K562 (cell line): ENCODE results near the gene SHISA7. TPM values are rescaled to one million over a fixed set of nuclear protein-coding genes. Genes with fewer than 3 reads are reported as not detected.

Experiments used
- BRCA1 ChIP-seq, 2 experiments: fragments of 450-650 bp in 1 of 2; sonication (generic) in 1 of 2; formaldehyde crosslinking in 1 of 2; IDR thresholded peaks; 2 replicates each; pipeline versions ENCODE4 v1.5.0 to v1.6.1; 2017 to 2020; ENCODE audit warnings: mild to moderate bottlenecking in 1 of 2, missing genetic modification reagents in 1 of 2
- CHCHD3 ChIP-seq: fragments of 250-450 bp; sonication (Bioruptor Pico); IDR thresholded peaks from 2 replicates; pipeline ENCODE4 v2.1.2; 2022; ENCODE audit warnings: mild to moderate bottlenecking
- E2F3 ChIP-seq: fragments of 250-450 bp; sonication (Bioruptor Pico); IDR thresholded peaks from 2 replicates; pipeline ENCODE4 v1.4.0; 2020; ENCODE audit warnings: mild to moderate bottlenecking
- ELF4 ChIP-seq: fragments of 450-650 bp; formaldehyde crosslinking; IDR thresholded peaks from 2 replicates; pipeline ENCODE4 v1.4.0; 2022; ENCODE audit warnings: missing genetic modification characterization
- FOXP4 ChIP-seq: sonication (generic); formaldehyde crosslinking; IDR thresholded peaks from 2 replicates; pipeline ENCODE4 v1.8.0; 2022; ENCODE audit warnings: mild to moderate bottlenecking, missing genetic modification reagents, borderline replicate concordance
- MITF ChIP-seq: IDR thresholded peaks from 2 replicates; pipeline ENCODE4 v1.6.1; 2014; ENCODE audit warnings: antibody characterized with exemption
- MYC ChIP-seq, 2 experiments: fragments of 250-450 bp in 1 of 2; sonication (Bioruptor Pico) in 1 of 2; IDR thresholded peaks; 2 replicates each; pipeline versions ENCODE4 v1.5.1 to v1.6.1; 2012 to 2021; ENCODE audit warnings: low read depth in 2 of 2, borderline replicate concordance in 1 of 2, improper control_type of control experiment in 1 of 2, low read length in 1 of 2, mild to moderate bottlenecking in 1 of 2, moderate library complexity in 1 of 2
- PKNOX1 ChIP-seq: fragments of 450-650 bp; IDR thresholded peaks from 2 replicates; pipeline ENCODE4 v1.6.1; 2016
- SRF ChIP-seq, 2 experiments: fragments of 250-450, 450-650 bp in 1 of 2; sonication (Bioruptor Pico) in 1 of 2; sonication (generic) in 1 of 2; formaldehyde crosslinking; IDR thresholded peaks; 2 replicates each; pipeline versions ENCODE4 v1.5.0 to v1.5.1; 2020 to 2022; ENCODE audit warnings: mild to moderate bottlenecking in 1 of 2, missing genetic modification reagents in 1 of 2
- TAL1 ChIP-seq: fragments of 450-650 bp; IDR thresholded peaks from 2 replicates; pipeline ENCODE4 v1.6.1; 2016; ENCODE audit warnings: mild to moderate bottlenecking
- ZBTB7A ChIP-seq: IDR thresholded peaks from 2 replicates; pipeline ENCODE4 v1.6.1; 2011; ENCODE audit warnings: low read depth, mild to moderate bottlenecking, low read length, moderate library complexity, borderline replicate concordance; ENCODE audit not compliant: control insufficient read depth
- ZNF41 ChIP-seq: fragments of 250-450 bp; sonication (Bioruptor Pico); conservative IDR thresholded peaks from 2 replicates; pipeline ENCODE4 v1.4.0; 2020; ENCODE audit warnings: mild to moderate bottlenecking
- ZNF740 ChIP-seq, 3 experiments: fragments of 200-800 bp in 1 of 3; sonication (Bioruptor generic) in 1 of 3; sonication (generic) in 1 of 3; formaldehyde crosslinking in 1 of 3; IDR thresholded peaks; 2 replicates each; pipeline versions ENCODE4 v1.6.1 to v1.8.0; 2016 to 2022; ENCODE audit warnings: mild to moderate bottlenecking in 2 of 3, missing compliant biosample characterization in 2 of 3, missing genetic modification characterization in 2 of 3, missing genetic modification reagents in 1 of 3
- polyA plus RNA-seq, 8 experiments: library from polyadenylated mRNA; depleted of rRNA in 4 of 8; stranded (reverse) in 5 of 8; unstranded in 3 of 8; fragments of >200 nt; fragmentation: Nextera tagmentation in 2 of 8; fragmentation: Illumina TruSeq in 1 of 8; extraction: Ambion mirVana in 2 of 8; extraction: Trizol in 1 of 8; gene quantifications; 2 replicates each; pipeline versions ENCODE4 v1.2.1 to v1.2.3, GENCODE V29; 2011 to 2014; ENCODE audit warnings: inconsistent platforms in 1 of 8, missing spikeins in 1 of 8
- total RNA-seq, 7 experiments: library from RNA; depleted of rRNA in 6 of 7; stranded (reverse); fragments of >200 nt in 6 of 7; fragmentation: Illumina TruSeq in 2 of 7; extraction: Trizol in 2 of 7; gene quantifications; 2 replicates each; pipeline versions ENCODE4 v1.2.1 to v1.2.3, GENCODE V29; 2011 to 2021; ENCODE audit warnings: low replicate concordance in 1 of 7
- TF ChIP-seq, protein P1 (sequence below), 2 experiments: fragments of 450-650 bp in 1 of 2; sonication (generic) in 1 of 2; formaldehyde crosslinking in 1 of 2; IDR thresholded peaks in 1 of 2; conservative IDR thresholded peaks in 1 of 2; 2 replicates each; pipeline versions ENCODE4 v1.6.1 to v1.8.1; 2016 to 2023; ENCODE audit warnings: mild to moderate bottlenecking in 2 of 2, moderate library complexity in 2 of 2, inconsistent platforms in 1 of 2, missing genetic modification reagents in 1 of 2
- TF ChIP-seq, protein P2 (sequence below): fragments of 250-450 bp; sonication (Bioruptor Pico); IDR thresholded peaks from 2 replicates; pipeline ENCODE4 v1.5.0; 2021

SHISA7 gene
- total and polyA plus RNA-seq, 9 of the 15 experiments (the other 6 are each of a cell fraction or from before 2014, with no cell fraction given), result 0.01 to 0.40 (median 0.07) TPM

DNA sequence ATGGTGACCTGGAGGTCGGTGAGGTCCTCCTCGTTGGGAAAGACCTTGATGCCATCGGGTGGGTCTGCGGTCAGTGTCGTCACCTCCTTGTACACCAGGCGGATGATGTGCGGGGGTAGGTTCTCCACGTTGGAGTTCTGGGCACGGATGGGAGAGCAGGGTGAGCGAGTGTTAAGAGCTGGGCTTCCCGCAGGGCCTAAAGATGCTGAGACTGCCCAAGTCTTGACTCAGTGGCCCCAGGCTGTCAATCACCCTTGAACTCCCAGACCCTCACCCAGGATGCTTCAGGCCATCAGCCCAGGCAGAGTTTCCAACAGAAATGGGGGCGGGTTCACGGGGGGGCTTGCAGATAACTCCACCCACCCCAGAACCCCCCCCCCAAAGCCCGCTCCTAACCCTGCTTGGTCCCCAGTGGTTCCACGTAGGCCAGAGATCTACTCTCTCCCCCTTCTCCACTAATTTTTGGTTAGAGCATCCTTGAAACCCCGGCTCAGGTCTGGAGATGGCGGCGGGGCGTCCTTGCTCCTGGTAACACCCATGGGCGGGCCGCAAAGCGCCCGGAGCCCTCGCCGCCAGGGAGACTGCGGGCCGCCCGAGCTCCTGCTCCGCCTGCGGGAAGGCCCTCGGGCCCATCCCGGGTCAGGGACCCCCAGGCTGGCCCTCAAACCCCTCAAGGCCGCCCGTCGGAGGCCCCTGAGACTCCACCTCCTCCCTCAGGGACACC is 36.1 kb downstream of the SHISA7 start (continued):
- peak; percentile 67 for TF ChIP-seq PKNOX1
- TF ChIP-seq, protein P1, sequence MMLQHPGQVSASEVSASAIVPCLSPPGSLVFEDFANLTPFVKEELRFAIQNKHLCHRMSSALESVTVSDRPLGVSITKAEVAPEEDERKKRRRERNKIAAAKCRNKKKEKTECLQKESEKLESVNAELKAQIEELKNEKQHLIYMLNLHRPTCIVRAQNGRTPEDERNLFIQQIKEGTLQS (IDR thresholded peaks at IDR 0.05), result peak; percentile 38; the same call in 1 of the 2 replicates
- TF ChIP-seq, protein P1 (CRISPR knock-in tag; conservative IDR thresholded peaks at IDR 0.05), result no peak
- no peak for TF ChIP-seq BRCA1 (IDR thresholded peaks at IDR 0.05)
- no peak for TF ChIP-seq BRCA1 (CRISPR knock-in tag; IDR thresholded peaks at IDR 0.05)
- no peak for TF ChIP-seq ZNF740 (CRISPR knock-in tag; IDR thresholded peaks at IDR 0.05)
- TF ChIP-seq ZNF740 (tag; IDR thresholded peaks at IDR 0.05), result peak in 1 of 2 experiments; percentile 58; a peak in 1 of 4 replicates
- 0 out of 2 replicates have a peak, but pooled peaks have one; percentile 43 for TF ChIP-seq E2F3 (CRISPR knock-in tag)
- TF ChIP-seq CHCHD3, result no peak
- TF ChIP-seq TAL1, result no peak
- 0 out of 2 replicates have a peak, but pooled peaks have one; percentile 6 for TF ChIP-seq ZBTB7A
- TF ChIP-seq, protein P2, sequence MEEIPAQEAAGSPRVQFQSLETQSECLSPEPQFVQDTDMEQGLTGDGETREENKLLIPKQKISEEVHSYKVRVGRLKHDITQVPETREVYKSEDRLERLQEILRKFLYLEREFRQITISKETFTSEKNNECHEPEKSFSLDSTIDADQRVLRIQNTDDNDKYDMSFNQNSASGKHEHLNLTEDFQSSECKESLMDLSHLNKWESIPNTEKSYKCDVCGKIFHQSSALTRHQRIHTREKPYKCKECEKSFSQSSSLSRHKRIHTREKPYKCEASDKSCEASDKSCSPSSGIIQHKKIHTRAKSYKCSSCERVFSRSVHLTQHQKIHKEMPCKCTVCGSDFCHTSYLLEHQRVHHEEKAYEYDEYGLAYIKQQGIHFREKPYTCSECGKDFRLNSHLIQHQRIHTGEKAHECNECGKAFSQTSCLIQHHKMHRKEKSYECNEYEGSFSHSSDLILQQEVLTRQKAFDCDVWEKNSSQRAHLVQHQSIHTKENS (CRISPR knock-in tag), result no peak
- no peak for TF ChIP-seq MYC (IDR thresholded peaks at IDR 0.05; ENCODE audit: low read depth, low read length)
- TF ChIP-seq MYC (CRISPR knock-in tag; IDR thresholded peaks at IDR 0.05; ENCODE audit: borderline replicate concordance, low read depth), result no peak
- peak in 1 of 2 experiments; percentile 29; a peak in 1 of 4 replicates for TF ChIP-seq SRF (CRISPR knock-in tag; IDR thresholded peaks at IDR 0.05)
- 0 out of 2 replicates have a peak, but pooled peaks have one; percentile 13 for TF ChIP-seq ELF4 (CRISPR knock-in tag)
- no peak for TF ChIP-seq FOXP4
- TF ChIP-seq ZNF41, result no peak
- TF ChIP-seq MITF, result no peak
